H1 (cell line): ENCODE results near the gene NPHP4.

Source experiments
- ATF3 ChIP-seq: IDR thresholded peaks from 2 replicates; pipeline ENCODE4 v1.6.1; 2011; ENCODE audit warnings: low read depth, mild to moderate bottlenecking, low read length; ENCODE audit not compliant: insufficient read depth
- BCL11A ChIP-seq, 2 experiments: IDR thresholded peaks; one replicate each; pipeline ENCODE4 v1.6.1; 2011; ENCODE audit warnings: low read depth in 2 of 2, low read length in 2 of 2, mild to moderate bottlenecking in 2 of 2
- CREB1 ChIP-seq: IDR thresholded peaks from 2 replicates; pipeline ENCODE4 v1.6.1; 2012; ENCODE audit warnings: inconsistent platforms
- CTCF ChIP-seq, 3 experiments: IDR thresholded peaks; 1 replicate in 2 of 3; 2 replicates in 1 of 3; pipeline versions ENCODE4 v1.5.1 to v1.6.1; 2011; ENCODE audit warnings: low read length in 3 of 3, mild to moderate bottlenecking in 3 of 3, inconsistent platforms in 2 of 3, low read depth in 1 of 3, moderate library complexity in 1 of 3; ENCODE audit not compliant: insufficient read depth in 1 of 3; ENCODE audit errors: control extremely low read depth in 1 of 3
- EP300 ChIP-seq, 2 experiments: IDR thresholded peaks; 1 replicate in 1 of 2; 2 replicates in 1 of 2; pipeline ENCODE4 v1.6.1; 2011 to 2012; ENCODE audit warnings: low read depth in 2 of 2, low read length in 2 of 2, mild to moderate bottlenecking in 2 of 2, borderline replicate concordance in 1 of 2, inconsistent platforms in 1 of 2, moderate library complexity in 1 of 2
- HDAC6 ChIP-seq: IDR thresholded peaks from one replicate; pipeline ENCODE4 v1.7.1; 2012; ENCODE audit warnings: low read depth, mild to moderate bottlenecking, inconsistent platforms, low read length, moderate library complexity
- MAX ChIP-seq: IDR thresholded peaks from 2 replicates; pipeline ENCODE4 v1.6.1; 2012; ENCODE audit warnings: inconsistent platforms
- NRF1 ChIP-seq: IDR thresholded peaks from 2 replicates; pipeline ENCODE4 v1.6.1; 2011; ENCODE audit warnings: mild to moderate bottlenecking, low read depth, low read length, improper control_type of control experiment
- POLR2A ChIP-seq, 2 experiments: IDR thresholded peaks; 1 replicate in 1 of 2; 2 replicates in 1 of 2; pipeline ENCODE4 v1.6.1; 2011; ENCODE audit warnings: low read depth in 2 of 2, low read length in 2 of 2, mild to moderate bottlenecking in 2 of 2; ENCODE audit errors: control extremely low read depth in 1 of 2
- POLR2AphosphoS5 ChIP-seq: IDR thresholded peaks from 2 replicates; pipeline ENCODE4 v1.6.1; 2011; ENCODE audit warnings: low read depth, low read length
- POU5F1 ChIP-seq: IDR thresholded peaks from 2 replicates; pipeline ENCODE4 v1.6.1; 2011; ENCODE audit warnings: low read depth, mild to moderate bottlenecking, low read length, moderate library complexity
- TAF1 ChIP-seq: IDR thresholded peaks from 2 replicates; pipeline ENCODE4 v1.6.1; 2011; ENCODE audit warnings: mild to moderate bottlenecking, low read depth, low read length
- TEAD4 ChIP-seq: IDR thresholded peaks from 2 replicates; pipeline ENCODE4 v1.6.1; 2012; ENCODE audit warnings: low read depth, low read length, inconsistent platforms, mixed read lengths
- YY1 ChIP-seq: IDR thresholded peaks from 2 replicates; pipeline ENCODE4 v1.6.1; 2011; ENCODE audit warnings: low read depth, mild to moderate bottlenecking, low read length

DNA sequence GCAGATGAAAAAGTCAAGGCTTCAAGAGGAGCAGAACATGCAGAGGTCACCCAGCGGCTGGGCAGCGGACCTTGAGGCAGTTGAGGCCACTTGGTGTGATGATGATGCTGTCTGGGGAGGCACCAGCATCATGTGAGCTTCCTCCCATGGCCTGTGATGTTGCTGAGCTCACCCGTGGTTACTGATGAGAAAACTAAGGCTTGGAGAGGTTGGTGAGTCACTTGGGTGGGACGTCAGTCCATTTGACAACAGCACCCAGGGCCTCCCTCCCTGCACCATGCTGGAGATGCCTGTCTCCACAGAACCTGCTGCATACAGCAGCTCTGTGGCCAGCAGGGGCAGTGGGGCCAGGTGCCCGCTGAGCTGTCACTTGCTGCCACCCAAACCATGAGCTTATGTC is 146.8 kb downstream of the NPHP4 start:
- TF ChIP-seq CTCF (IDR thresholded peaks at IDR 0.05; ENCODE audit: control extremely low read depth in 1 of 3, insufficient read depth in 1 of 3, low read depth in 1 of 3, low read length in 3 of 3) = no peak
- no peak for TF ChIP-seq CREB1
- no peak for TF ChIP-seq POLR2AphosphoS5
- no peak for TF ChIP-seq MAX
- TF ChIP-seq POLR2A (IDR thresholded peaks at IDR 0.05; ENCODE audit: control extremely low read depth in 1 of 2, low read depth in 2 of 2, low read length in 2 of 2) = no peak
- TF ChIP-seq NRF1 = no peak
- no peak for TF ChIP-seq ATF3
- no peak for TF ChIP-seq HDAC6
- no peak for TF ChIP-seq EP300 (IDR thresholded peaks at IDR 0.05; ENCODE audit: borderline replicate concordance in 1 of 2, low read depth in 2 of 2, low read length in 2 of 2)
- TF ChIP-seq YY1 = no peak
- TF ChIP-seq TEAD4 = no peak
- TF ChIP-seq BCL11A (IDR thresholded peaks at IDR 0.05; ENCODE audit: low read depth in 2 of 2, low read length in 2 of 2) = no peak
- TF ChIP-seq POU5F1 = no peak
- TF ChIP-seq TAF1 = no peak
